Measurements from ENCODE around the gene USHBP1.

DNA sequence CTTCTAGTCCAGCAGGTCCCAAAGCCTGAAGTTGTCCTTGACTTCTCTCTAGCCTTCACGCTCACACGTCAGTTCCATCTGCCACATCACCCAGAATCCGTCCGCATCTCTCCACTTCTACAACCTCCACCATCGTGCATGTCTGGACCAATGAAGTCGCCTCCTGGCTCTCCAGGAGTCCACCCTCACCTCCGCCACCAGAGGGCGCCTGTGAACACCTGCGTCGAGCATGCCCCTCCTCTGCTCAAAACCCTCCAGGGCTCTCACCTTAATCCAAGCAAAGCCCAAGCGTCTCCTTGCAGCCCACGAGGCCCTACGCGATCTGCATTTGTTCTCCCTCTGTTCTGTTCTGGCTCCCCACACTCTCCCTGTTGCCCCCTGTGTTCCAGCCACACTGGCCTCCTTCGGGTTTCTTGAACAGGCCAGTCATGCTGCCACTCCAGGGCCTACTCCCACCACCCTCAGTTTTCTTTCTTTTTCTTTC is 3.7 kb downstream of the USHBP1 start:
- TF ChIP-seq, protein P1, sequence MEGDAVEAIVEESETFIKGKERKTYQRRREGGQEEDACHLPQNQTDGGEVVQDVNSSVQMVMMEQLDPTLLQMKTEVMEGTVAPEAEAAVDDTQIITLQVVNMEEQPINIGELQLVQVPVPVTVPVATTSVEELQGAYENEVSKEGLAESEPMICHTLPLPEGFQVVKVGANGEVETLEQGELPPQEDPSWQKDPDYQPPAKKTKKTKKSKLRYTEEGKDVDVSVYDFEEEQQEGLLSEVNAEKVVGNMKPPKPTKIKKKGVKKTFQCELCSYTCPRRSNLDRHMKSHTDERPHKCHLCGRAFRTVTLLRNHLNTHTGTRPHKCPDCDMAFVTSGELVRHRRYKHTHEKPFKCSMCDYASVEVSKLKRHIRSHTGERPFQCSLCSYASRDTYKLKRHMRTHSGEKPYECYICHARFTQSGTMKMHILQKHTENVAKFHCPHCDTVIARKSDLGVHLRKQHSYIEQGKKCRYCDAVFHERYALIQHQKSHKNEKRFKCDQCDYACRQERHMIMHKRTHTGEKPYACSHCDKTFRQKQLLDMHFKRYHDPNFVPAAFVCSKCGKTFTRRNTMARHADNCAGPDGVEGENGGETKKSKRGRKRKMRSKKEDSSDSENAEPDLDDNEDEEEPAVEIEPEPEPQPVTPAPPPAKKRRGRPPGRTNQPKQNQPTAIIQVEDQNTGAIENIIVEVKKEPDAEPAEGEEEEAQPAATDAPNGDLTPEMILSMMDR (IDR thresholded peaks at IDR 0.05; ENCODE audit: low read length): peak; percentile 94
- no peak for TF ChIP-seq EZH2 (IDR thresholded peaks at IDR 0.05; ENCODE audit: borderline replicate concordance, low read length)

All from OCI-LY1 (cell line).